HG02623 (cell line): Measurements from ENCODE around the gene POGZ.
"Not testable (repeated sequence)": the region's sequence is repeated elsewhere in the genome, so short reads cannot be mapped to it uniquely, and the experiment has no call there.

ENCODE experiments used
- ATAC-seq: cut with Tn5 transposase; IDR thresholded peaks from one replicate; pipeline ENCODE4 v1.9.1; 2021; ENCODE audit warnings: moderate library complexity; ENCODE audit not compliant: unreplicated experiment

The POGZ gene

GRCh38 chr1:151418081-151418480 lies 41.2 kb downstream of the POGZ start:
- no peak for ATAC-seq

DNA sequence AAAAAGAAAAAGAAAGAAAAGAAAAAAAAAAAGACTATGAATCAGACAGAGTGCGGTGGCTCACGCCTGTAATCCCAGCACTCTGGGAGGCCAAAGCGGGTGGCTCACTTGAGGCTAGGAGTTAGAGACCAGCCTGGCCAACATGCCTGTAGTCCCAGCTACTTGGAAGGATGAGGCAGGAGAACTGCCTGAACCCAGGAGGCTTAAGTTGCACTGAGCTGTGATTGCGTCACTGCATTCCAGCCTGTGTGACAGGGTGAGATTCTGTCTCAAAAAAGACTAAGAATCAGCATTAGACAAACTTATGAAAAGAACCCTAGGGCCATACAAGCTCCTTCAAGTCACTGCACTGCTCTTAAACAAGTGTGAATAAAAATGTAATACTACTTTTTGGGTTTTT lies 43.1 kb downstream of the POGZ start:
- no peak for ATAC-seq

DNA sequence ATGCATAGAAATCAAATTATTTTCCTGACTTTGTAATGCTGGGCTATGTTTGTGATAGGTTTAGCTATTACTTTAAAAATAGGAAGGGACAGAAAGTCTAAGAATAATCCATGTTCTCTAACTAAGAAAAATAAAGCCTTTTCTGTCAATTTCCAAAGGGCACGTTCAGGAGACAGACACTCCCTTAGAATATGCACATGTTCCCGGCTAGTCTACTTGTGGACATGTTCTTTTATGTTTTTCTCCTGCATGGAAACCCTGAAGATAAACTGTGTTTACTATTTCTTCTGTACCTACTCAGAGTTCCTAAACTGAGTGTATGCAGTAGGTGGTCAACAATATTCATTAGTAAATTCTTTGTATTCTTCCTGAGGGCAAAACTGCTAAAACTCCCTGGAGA lies 47.4 kb downstream of the POGZ start:
- ATAC-seq = no peak

DNA sequence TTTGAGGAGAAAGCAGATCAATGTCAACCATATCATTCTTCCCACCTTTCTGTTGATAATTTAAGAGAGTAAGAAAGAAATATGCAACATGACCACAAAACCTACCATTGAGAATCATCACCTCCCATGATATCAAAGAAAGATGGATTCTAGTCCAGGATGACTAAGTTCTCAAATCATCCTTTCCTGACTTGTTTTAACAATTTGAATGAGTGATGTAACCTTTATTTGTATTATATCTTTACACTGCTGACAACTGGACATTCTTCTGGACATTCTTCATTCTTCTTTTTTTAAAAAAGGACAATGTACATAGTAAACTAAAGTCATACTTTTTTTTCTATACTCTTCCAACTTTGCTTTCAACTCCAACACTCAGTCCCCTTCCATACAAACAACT lies 50.4 kb downstream of the POGZ start:
- ATAC-seq = no peak

DNA sequence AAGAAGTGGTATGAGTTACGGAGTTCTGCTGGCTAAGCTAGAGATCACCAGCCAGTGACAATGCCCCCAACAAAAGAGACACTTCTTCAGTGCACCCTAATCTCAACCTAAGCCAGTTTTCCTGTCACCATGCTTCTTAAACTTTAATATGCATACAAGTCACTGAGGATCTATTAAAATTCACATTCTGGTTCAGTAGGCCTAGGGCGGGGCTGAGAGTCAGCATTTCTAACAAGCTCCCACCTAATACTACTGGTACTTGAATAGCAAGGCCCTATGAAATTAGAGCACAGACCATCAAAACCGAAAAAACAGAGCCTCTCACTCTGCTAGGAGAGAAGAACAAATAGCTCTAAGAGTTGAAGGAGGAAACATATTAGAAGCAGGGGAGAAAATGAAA lies 52.0 kb downstream of the POGZ start:
- ATAC-seq = no peak

DNA sequence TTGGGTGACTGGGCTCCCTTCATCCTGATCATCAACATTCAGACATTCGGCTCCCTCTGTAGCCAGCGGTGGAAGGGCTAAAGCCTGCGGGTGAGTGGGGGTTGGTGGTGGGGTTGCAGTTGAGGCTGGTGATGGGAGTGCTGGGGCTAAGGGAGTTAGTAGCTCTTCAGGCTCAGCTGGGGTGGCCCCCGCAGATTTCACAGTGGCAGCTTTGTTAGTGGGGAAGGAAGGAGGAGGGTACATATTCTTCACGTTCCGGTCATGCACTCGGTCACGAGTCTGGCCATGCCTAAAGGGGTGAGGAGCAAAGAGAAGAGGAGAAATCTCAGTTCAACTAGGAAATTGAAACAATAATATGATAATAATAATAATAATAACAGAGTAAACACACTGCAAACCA lies 53.1 kb downstream of the POGZ start:
- no peak for ATAC-seq

- no peak for ATAC-seq
Measured at GRCh38 chr1:151405187-151405951, 53.9 kb downstream of the POGZ start.

GRCh38 chr1:151403612-151404011 lies 55.7 kb downstream of the POGZ start:
- no peak for ATAC-seq

DNA sequence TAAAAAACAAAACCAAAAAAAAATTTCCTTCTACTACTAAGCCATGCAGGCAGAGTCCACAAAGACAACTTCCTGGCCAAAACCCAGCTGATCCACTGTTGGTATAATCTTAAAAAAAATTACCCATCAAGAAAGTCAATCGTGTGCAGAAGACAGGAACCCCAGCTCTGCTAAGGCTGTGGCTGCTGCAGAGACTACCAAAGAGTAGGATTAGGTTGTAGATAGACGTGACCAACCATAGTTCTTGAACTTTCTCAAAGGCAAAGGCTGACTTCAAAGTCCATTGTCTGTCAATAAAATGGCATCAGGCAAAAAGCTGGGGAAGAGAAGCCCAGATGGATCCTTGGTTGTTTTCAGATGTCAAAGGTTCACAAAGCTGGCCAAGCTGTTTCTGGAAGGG lies 56.5 kb downstream of the POGZ start:
- no peak for ATAC-seq

DNA sequence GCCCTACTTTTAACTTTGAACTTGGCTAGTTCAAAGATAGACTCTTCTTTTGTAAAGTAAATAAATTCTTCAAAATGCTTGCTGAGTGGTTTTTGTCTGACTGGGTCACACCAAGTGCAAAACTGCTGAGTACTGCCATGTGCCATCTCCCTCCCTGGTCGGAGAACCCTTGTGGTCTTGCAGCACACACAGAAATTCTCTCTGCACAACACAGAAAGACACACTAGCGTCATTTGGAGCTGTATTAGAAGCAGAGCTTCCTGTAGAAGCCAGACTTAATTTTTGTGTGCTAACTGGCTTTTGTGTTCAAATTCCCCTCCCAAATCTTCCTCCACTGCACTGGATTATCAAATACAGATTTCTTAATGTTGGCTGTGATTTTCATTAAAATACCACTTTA lies 57.4 kb downstream of the POGZ start:
- ATAC-seq = no peak

DNA sequence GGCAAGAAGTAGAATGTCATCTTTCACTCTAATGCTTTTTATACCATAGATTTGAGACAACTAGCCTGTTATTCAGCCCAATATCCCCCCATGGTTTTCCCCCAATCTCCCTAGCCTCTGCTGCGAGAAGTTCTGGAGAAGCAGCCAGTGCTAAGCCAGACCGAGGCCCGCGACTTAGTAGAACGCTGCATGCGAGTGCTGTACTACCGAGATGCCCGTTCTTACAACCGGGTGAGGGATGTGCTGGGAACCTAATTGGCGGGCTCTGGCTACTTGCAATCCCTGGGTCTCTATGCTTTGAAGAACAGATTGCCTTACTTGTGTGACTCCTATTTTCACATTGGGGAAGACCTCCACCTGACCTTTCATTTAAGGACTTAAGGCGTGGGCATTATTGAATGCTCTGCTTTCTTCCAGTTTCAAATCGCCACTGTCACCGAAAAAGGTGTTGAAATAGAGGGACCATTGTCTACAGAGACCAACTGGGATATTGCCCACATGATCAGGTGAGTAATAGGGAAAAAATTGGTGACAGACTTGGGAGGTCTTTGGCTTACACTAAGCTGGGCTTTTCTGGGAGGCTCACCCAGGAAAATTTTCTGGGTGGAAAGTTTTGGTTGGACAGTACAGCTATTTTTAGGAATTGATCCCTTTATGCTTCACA lies 58.0 kb downstream of the POGZ start:
- ATAC-seq = no peak

DNA sequence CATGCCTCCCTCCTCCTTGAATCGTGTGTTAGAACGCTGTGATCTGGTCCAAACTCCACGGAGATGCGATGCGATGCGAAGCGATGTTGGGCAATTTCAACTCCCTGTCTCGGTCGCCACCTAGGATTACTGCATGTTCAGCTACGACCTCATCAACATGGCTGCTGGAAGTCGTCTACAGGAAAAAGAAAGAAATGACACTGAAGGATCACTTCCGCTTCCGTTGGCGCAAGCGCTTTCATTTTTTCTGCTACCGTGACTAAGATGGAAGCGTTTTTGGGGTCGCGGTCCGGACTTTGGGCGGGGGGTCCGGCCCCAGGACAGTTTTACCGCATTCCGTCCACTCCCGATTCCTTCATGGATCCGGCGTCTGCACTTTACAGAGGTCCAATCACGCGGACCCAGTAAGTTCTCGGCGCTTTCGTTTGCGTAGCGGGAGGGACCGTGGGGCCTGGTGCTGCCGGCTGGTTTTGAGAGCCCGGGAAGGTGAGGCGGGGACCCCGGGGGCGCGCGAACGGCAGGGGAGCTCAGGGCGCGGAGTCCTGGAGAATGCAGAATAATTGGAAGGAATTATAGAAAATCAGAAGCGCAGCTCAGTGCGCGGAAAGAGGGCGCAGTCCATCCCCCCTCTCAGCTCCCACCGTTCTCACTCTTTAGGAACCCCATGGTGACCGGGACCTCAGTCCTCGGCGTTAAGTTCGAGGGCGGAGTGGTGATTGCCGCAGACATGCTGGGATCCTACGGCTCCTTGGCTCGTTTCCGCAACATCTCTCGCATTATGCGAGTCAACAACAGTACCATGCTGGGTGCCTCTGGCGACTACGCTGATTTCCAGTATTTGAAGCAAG lies 59.7 kb downstream of the POGZ start, which contains the start of gene PSMB4:
PSMB4 (plus strand) TSS at position 250 of the 848 bp plus-strand sequence; CDS start at position 265, 15 bp downstream.
- peak; percentile 74 for ATAC-seq

DNA sequence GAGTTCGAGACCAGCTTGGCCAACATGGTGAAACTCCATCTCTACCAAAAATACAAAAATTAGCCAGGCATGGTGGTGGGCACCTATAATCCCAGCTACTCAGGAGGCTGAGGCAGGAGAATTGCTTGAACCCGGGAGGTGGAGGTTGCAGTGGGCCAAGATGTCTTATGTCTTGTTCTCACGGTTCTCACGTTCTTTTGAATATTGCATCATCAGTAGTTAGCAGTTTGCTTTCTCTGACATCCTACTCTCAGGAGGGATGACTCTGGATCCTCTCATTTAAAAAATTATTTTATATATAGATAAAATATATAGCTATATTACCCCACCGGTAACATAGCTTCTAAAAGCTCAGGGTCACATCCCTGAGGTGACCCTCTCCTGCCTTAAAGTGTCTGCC lies 63.0 kb downstream of the POGZ start:
- ATAC-seq = not testable (repeated sequence)

DNA sequence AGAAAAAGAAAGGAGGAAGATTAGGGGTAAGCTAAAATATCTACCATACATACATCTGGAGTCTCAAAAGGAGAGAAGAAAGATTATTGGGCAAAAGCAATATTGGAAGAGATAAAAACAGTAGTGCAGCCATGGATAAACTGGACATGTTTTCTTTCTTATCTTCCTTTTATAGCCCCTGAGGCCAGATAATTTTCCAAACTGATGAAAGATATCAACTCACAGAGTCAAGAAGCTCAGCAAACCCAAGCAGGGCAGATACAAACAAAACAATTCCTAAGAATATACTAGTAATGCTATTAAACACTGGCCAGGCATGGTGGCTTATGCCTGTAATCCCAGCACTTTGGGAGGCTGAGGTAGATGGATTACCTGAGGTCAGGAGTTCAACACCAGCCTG lies 65.7 kb downstream of the POGZ start:
- ATAC-seq = no peak

- no peak for ATAC-seq
Measured at GRCh38 chr1:151391079-151391563, 68.2 kb downstream of the POGZ start.

GRCh38 chr1:151390221-151391078 lies 68.8 kb downstream of the POGZ start:
- not testable (repeated sequence) for ATAC-seq

DNA sequence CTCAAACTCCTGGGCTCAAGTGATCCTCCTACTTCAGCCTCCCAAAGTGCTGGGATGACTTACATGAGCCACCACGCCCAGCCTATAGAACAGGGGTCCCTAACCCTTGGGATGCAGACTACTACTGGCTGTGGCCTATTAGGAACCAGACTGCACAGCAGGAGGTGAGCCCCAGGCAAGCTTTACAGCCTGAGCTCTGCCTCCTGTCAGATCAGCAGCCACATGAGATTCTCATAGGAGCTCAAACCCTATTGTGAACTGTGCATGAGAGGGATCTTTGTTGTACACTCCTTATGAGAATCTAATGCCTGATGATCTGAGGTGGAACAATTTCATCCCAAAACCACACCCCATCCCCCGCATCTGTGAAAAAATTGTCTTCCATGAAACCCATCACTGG lies 73.3 kb downstream of the POGZ start:
- no peak for ATAC-seq

GRCh38 chr1:151384584-151384983 lies 74.7 kb downstream of the POGZ start:
- ATAC-seq = no peak

DNA sequence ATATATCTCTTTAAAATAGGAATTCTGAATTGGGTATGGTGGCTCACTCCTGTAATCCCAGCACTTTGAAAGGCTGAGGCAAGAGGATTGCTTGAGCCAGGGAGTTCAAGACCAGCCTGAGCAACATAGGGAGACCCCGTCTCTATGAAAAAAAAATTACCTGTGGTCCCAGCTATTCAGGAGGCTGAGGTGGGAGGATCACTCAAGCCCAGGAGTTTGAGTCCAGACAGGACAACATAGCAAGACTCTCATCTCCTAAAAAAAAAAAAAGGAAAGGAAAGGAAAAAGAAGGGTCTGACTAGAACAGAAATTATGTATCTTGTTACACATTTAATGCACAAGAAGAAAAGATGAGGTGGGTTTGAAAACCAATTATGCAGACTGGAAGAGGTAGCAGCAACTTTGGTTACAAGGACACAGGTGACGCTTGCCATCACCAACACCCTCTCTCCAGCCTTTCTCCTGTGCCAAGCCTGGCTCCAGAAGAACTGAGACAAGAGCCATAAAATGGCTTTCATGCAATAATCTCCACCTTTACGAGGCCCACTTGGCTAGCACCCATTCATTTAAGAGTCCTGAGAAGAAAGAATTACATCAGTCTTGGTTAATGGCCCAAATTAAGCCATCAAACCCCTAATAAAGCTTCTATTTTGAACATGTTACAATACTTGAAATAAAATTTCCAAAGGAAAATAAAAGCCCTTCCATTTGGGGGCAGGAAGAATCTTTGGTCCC lies 82.0 kb downstream of the POGZ start:
- no peak for ATAC-seq

DNA sequence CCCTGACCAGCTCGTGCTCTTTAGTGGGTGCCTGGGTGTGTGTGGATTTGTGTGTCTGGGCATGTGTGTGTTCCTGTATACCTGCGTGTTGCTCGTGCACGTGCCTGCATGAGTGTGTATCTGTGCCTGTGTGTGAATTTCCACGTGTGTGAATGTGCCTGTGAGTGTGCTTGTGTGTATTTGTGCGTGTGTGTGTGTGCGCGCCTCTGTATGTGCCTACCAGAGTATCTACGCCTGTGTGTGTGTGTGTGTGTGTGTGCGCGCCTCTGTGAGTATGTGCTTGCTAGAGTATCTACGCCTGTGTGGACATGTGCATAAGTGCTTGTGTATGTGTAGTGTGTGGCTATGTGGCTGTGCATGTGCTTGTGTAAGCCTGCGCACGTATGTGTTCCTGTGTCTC lies 86.1 kb downstream of the POGZ start:
- ATAC-seq = no peak
